CD14-positive monocyte (primary cell): Measurements from ENCODE around the gene TXNDC17. TPM values are rescaled to one million over a fixed set of nuclear protein-coding genes. Genes with fewer than 3 reads are reported as not detected.

Source experiments
- DNase-seq, 3 donors: peaks; one replicate each; pipeline ENCODE4 v3.0.0-alpha.2; 2011 to 2022
- H2AFZ ChIP-seq: 2 replicates; pipeline ENCODE4 v1.6.0; 2012; ENCODE audit warnings: mild to moderate bottlenecking, low read depth, low read length, inconsistent platforms; ENCODE audit not compliant: insufficient read depth, poor library complexity, severe bottlenecking
- H3K27ac ChIP-seq, 2 donors: 1 replicate in 1 of 2; 2 replicates in 1 of 2; pipeline ENCODE4 v1.5.1; 2012 to 2013; ENCODE audit warnings: low read length in 2 of 2, control low read depth in 1 of 2, inconsistent platforms in 1 of 2, low read depth in 1 of 2, mild to moderate bottlenecking in 1 of 2
- H3K27me3 ChIP-seq, 2 donors: one replicate each; pipeline versions ENCODE4 v1.6.0 to v1.6.1; 2011 to 2013; ENCODE audit warnings: low read length in 2 of 2; ENCODE audit not compliant: control insufficient read depth in 2 of 2, insufficient read depth in 2 of 2
- H3K36me3 ChIP-seq, 2 donors: replicated peaks in 1 of 2; 1 replicate in 1 of 2; 2 replicates in 1 of 2; pipeline versions ENCODE4 v1.5.1 to v1.6.1; 2012 to 2013; ENCODE audit warnings: low read length in 2 of 2, control low read depth in 1 of 2, inconsistent platforms in 1 of 2, mild to moderate bottlenecking in 1 of 2; ENCODE audit not compliant: insufficient read depth in 2 of 2, control insufficient read depth in 1 of 2
- H3K4me1 ChIP-seq, 2 donors: 1 replicate in 1 of 2; 2 replicates in 1 of 2; pipeline versions ENCODE4 v1.5.1 to v1.6.1; 2012 to 2013; ENCODE audit warnings: low read length in 2 of 2, control low read depth in 1 of 2, inconsistent platforms in 1 of 2, mild to moderate bottlenecking in 1 of 2, moderate library complexity in 1 of 2; ENCODE audit not compliant: insufficient read depth in 2 of 2, control insufficient read depth in 1 of 2
- H3K4me2 ChIP-seq: replicated peaks from 2 replicates; pipeline ENCODE3; 2012; ENCODE audit warnings: low read length, moderate library complexity, mild to moderate bottlenecking; ENCODE audit not compliant: poor library complexity, severe bottlenecking; ENCODE audit errors: extremely low read depth
- H3K4me3 ChIP-seq, 3 experiments: fragments of 200-600 bp in 1 of 3; sonication (generic) in 1 of 3; replicated peaks in 1 of 3; 1 replicate in 2 of 3; 2 replicates in 1 of 3; pipeline ENCODE4 v1.5.1; 2011 to 2013; ENCODE audit warnings: low read length in 3 of 3, mild to moderate bottlenecking in 3 of 3, control low read depth in 2 of 3, low read depth in 2 of 3, inconsistent platforms in 1 of 3, moderate library complexity in 1 of 3
- H3K79me2 ChIP-seq: 2 replicates; pipeline ENCODE4 v1.6.0; 2012; ENCODE audit warnings: mild to moderate bottlenecking, control low read depth, inconsistent platforms, low read length, moderate library complexity; ENCODE audit not compliant: insufficient read depth
- H3K9ac ChIP-seq: 2 replicates; pipeline ENCODE4 v1.6.0; 2017; ENCODE audit warnings: low read length, mild to moderate bottlenecking; ENCODE audit not compliant: insufficient read depth, poor library complexity, severe bottlenecking
- H3K9me3 ChIP-seq, 2 donors: replicated peaks in 1 of 2; 1 replicate in 1 of 2; 2 replicates in 1 of 2; pipeline versions ENCODE4 v1.5.1 to v1.6.1; 2012 to 2013; ENCODE audit warnings: low read length in 2 of 2, control low read depth in 1 of 2; ENCODE audit not compliant: control insufficient read depth in 1 of 2, insufficient read depth in 1 of 2
- H4K20me1 ChIP-seq: 2 replicates; pipeline ENCODE4 v1.6.0; 2012; ENCODE audit warnings: mild to moderate bottlenecking, low read length, control low read depth, moderate library complexity; ENCODE audit not compliant: insufficient read depth
- H3K27ac Mint-ChIP-seq, 7 donors: one replicate each; pipeline ENCODE4 v1.8.0; 2020; ENCODE audit warnings: mild to moderate bottlenecking in 7 of 7, mixed read lengths in 7 of 7, moderate library complexity in 6 of 7, inconsistent platforms in 2 of 7
- H3K27me3 Mint-ChIP-seq, 3 donors: one replicate each; pipeline ENCODE4 v1.8.0; 2021 to 2022; ENCODE audit warnings: low read depth in 3 of 3, mild to moderate bottlenecking in 3 of 3, mixed read lengths in 3 of 3, moderate library complexity in 3 of 3, inconsistent platforms in 1 of 3
- H3K36me3 Mint-ChIP-seq, 2 donors: one replicate each; pipeline ENCODE4 v1.8.0; 2020; ENCODE audit warnings: mixed read lengths in 2 of 2, inconsistent platforms in 1 of 2, mild to moderate bottlenecking in 1 of 2
- H3K4me1 Mint-ChIP-seq: one replicate; pipeline ENCODE4 v1.8.0; 2020; ENCODE audit warnings: mild to moderate bottlenecking, mixed read lengths
- H3K4me3 Mint-ChIP-seq, 2 donors: one replicate each; pipeline ENCODE4 v1.8.0; 2020; ENCODE audit warnings: mild to moderate bottlenecking in 2 of 2, mixed read lengths in 2 of 2, moderate library complexity in 1 of 2
- H3K9me3 Mint-ChIP-seq, 7 donors: one replicate each; pipeline ENCODE4 v1.8.0; 2020 to 2022; ENCODE audit warnings: mixed read lengths in 7 of 7, mild to moderate bottlenecking in 6 of 7, moderate library complexity in 6 of 7, inconsistent platforms in 2 of 7
- CTCF ChIP-seq: fragments of 200-600 bp; IDR thresholded peaks from one replicate; pipeline ENCODE4 v1.8.0; 2022; ENCODE audit warnings: antibody characterized with exemption, mild to moderate bottlenecking
- WGBS: methylation state at CpG from one replicate; pipeline ENCODE4 v1.1.5; 2013; ENCODE audit warnings: missing lambda C conversion rate; ENCODE audit not compliant: insufficient coverage; 5-methylcytosine and 5-hydroxymethylcytosine counted together
- intact Hi-C, 2 donors: fragments of 100-400 bp; cut with micrococcal nuclease; formaldehyde crosslinking; loops; one replicate each; pipeline versions ENCODE4 v1.15.0 to v1.15.1; 2023
- polyA plus RNA-seq, 3 donors: library from polyadenylated mRNA; depleted of rRNA in 1 of 3; unstranded in 2 of 3; stranded (reverse) in 1 of 3; fragments of 300-500 nt in 2 of 3; fragments of >200 nt in 1 of 3; fragmentation: Illumina TruSeq in 2 of 3; gene quantifications; 1 replicate in 2 of 3; 2 replicates in 1 of 3; pipeline ENCODE4 v1.2.3, GENCODE V29; 2012 to 2021

TXNDC17 gene
- polyA plus RNA-seq, 3 donors: 88.8 to 357 (median 319) TPM

- H3K27me3 Mint-ChIP-seq: no peaks in the 10 kb centered on the region
- Histone ChIP-seq H4K20me1 (no peaks in the 10 kb centered on the region), H3K27me3 (no peaks in the 10 kb centered on the region), H3K79me2 (no peaks in the 10 kb centered on the region), H3K4me3 (no peak overlapping the region), H3K4me1 (no peaks in the 10 kb centered on the region), H2AFZ (no peak overlapping the region), H3K9ac (no peak overlapping the region), H3K4me2 (no peak overlapping the region), H3K9me3 (no peaks in the 10 kb centered on the region), H3K36me3 (peaks cover 53 to 96% of the 10 kb centered on the region in 2 donors), H3K27ac (no peak overlapping the region)
- intact Hi-C loops: no loop called here
- no peak for DNase-seq
- H3K36me3 Mint-ChIP-seq: peaks cover 66 to 77% of the 10 kb centered on the region in 2 donors
- WGBS: 88% methylated on average over 1 of the region's 6 CpGs
- peak overlapping the region in 1 of 7 donors; percentile 19 for H3K27ac Mint-ChIP-seq
- no peak for TF ChIP-seq CTCF
- no peaks in the 10 kb centered on the region for H3K4me1 Mint-ChIP-seq
- H3K4me3 Mint-ChIP-seq: no peak overlapping the region
- no peaks in the 10 kb centered on the region for H3K9me3 Mint-ChIP-seq
These were observed 14.2 kb upstream of the TXNDC17 start for GRCh38 chr17:6626616-6627015.

- H3K4me1 ChIP-seq: no peaks in the 10 kb centered on the region
- H3K4me2 ChIP-seq: no peak overlapping the region
- no peak for DNase-seq
- Mint-ChIP-seq H3K36me3 (peaks cover 66 to 79% of the 10 kb centered on the region in 2 donors), H3K27me3 (no peaks in the 10 kb centered on the region), H3K4me3 (no peak overlapping the region), H3K4me1 (no peaks in the 10 kb centered on the region), H3K27ac (no peak overlapping the region), H3K9me3 (no peaks in the 10 kb centered on the region)
- H3K9me3 ChIP-seq: no peaks in the 10 kb centered on the region
- no peak overlapping the region for H2AFZ ChIP-seq
- no peak overlapping the region for H3K9ac ChIP-seq
- intact Hi-C loops: no loop called here
- no peak overlapping the region for H3K27ac ChIP-seq
- TF ChIP-seq CTCF: no peak
- H4K20me1 ChIP-seq: no peaks in the 10 kb centered on the region
- H3K79me2 ChIP-seq: no peaks in the 10 kb centered on the region
- no peaks in the 10 kb centered on the region for H3K27me3 ChIP-seq
- WGBS: no CpG with 5 or more reads among the region's 1 CpG
- H3K36me3 ChIP-seq: peaks cover 50 to 94% of the 10 kb centered on the region in 2 donors
- no peak overlapping the region for H3K4me3 ChIP-seq
These were observed 13.8 kb upstream of the TXNDC17 start for GRCh38 chr17:6627019-6627418.
